ENCODE results near the gene TAF4B.
"Not testable (repeated sequence)": the region's sequence is repeated elsewhere in the genome, so short reads cannot be mapped to it uniquely, and the experiment has no call there.

The TAF4B gene

DNA sequence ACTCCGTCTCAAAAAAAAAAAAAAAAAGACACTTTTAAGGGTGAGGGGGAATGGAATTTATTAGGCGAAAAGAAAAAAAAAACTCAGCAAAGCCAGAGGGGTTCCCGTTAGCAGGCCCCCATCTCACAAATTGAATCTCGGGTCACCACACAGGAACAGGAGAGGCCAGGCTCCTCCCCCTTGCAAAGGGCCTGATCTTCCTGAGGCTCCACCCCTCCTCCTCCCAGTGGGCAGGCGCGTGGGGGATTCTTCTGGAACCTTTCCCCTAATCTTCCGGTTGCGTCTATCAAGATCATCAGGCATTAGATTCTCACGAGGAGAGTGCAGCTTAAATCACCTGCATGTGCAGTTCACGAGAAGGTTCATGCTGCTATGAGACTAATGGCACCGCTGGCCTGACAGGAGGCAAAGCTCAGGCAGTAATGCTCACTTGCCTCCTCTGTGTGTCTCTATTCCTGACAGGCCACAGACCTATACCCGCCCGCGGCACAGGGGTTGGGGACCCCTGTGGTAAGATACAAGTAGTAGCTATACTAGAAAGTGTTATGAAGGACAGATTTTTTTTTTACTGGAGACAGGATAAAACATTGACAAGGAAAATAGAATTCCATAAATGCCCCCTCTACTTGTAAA lies 45.8 kb downstream of the TAF4B start:
- no peak overlapping the region for H3K27ac ChIP-seq (ENCODE audit: low read depth, low read length)

GRCh38 chr18:26277374-26277773 lies 51.1 kb downstream of the TAF4B start:
- Histone ChIP-seq H3K27me3 (ENCODE audit: control insufficient read depth, insufficient read depth, low read length) (no peaks in the 10 kb centered on the region), H3K4me3 (ENCODE audit: low read depth, low read length) (no peak overlapping the region), H3K9ac (ENCODE audit: low read length) (no peak overlapping the region), H3K4me1 (ENCODE audit: control insufficient read depth, insufficient read depth, low read length) (no peaks in the 10 kb centered on the region), H3K9me3 (ENCODE audit: control insufficient read depth, insufficient read depth, low read depth, low read length) (peaks cover 7% of the 10 kb centered on the region; the same call in 1 of the 2 replicates), H3K27ac (ENCODE audit: low read depth, low read length) (no peak overlapping the region), H3K36me3 (ENCODE audit: control insufficient read depth, insufficient read depth, low read length) (peaks cover 23% of the 10 kb centered on the region)

More for the DNA sequence above, 45.8 kb downstream of the TAF4B start:
- no peaks in the 10 kb centered on the region for H3K27me3 ChIP-seq (ENCODE audit: control insufficient read depth, insufficient read depth, low read length)
- peaks cover 30% of the 10 kb centered on the region for H3K36me3 ChIP-seq (ENCODE audit: control insufficient read depth, insufficient read depth, low read length)
- H3K9me3 ChIP-seq (ENCODE audit: control insufficient read depth, insufficient read depth, low read depth, low read length) = no peaks in the 10 kb centered on the region
- H3K4me3 ChIP-seq (ENCODE audit: low read depth, low read length) = no peak overlapping the region
- H3K9ac ChIP-seq (ENCODE audit: low read length) = no peak overlapping the region
- no peaks in the 10 kb centered on the region for H3K4me1 ChIP-seq (ENCODE audit: control insufficient read depth, insufficient read depth, low read length)

DNA sequence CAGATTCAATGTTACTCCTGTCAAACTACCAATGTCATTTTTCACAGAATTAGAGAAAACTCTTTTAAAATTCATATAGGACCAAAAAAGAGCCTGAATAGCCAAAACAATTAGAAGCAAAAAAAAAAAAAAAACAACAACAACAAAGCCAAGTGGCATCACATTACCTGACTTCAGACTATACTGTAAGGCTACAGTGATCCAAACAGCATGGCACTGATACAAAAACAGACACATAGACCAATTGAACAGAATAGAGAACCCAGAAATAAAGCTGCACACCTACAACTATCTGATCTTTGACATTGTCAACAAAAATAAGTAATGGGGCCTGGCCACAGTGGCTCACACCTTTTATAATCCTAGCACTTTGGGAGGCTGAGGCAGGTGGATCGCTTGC lies 53.2 kb downstream of the TAF4B start:
- peaks cover 34% of the 10 kb centered on the region for H3K36me3 ChIP-seq (ENCODE audit: control insufficient read depth, insufficient read depth, low read length)
- no peak overlapping the region for H3K27ac ChIP-seq (ENCODE audit: low read depth, low read length)
- H3K9me3 ChIP-seq (ENCODE audit: control insufficient read depth, insufficient read depth, low read depth, low read length) = peaks cover 10% of the 10 kb centered on the region; the same call in 1 of the 2 replicates
- no peak overlapping the region for H3K9ac ChIP-seq (ENCODE audit: low read length)
- no peaks in the 10 kb centered on the region for H3K27me3 ChIP-seq (ENCODE audit: control insufficient read depth, insufficient read depth, low read length)
- no peaks in the 10 kb centered on the region for H3K4me1 ChIP-seq (ENCODE audit: control insufficient read depth, insufficient read depth, low read length)
- H3K4me3 ChIP-seq (ENCODE audit: low read depth, low read length) = no peak overlapping the region

DNA sequence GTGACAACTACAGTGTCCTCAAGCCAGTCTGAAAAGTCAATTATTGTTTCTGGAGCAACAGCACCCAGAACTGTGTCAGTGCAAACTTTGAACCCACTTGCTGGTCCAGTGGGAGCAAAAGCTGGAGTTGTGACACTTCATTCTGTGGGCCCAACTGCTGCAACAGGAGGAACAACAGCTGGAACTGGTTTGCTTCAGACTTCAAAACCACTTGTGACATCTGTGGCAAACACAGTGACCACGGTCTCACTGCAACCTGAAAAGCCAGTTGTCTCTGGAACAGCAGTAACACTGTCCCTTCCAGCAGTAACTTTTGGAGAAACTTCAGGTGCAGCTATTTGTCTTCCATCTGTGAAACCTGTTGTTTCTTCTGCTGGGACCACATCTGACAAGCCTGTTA lies 59.8 kb downstream of the TAF4B start:
- Histone ChIP-seq H3K36me3 (ENCODE audit: control insufficient read depth, insufficient read depth, low read length) (peaks cover 42% of the 10 kb centered on the region), H3K4me3 (ENCODE audit: low read depth, low read length) (no peak overlapping the region)

GRCh38 chr18:26287644-26288043 lies 61.4 kb downstream of the TAF4B start:
- Histone ChIP-seq H3K9me3 (ENCODE audit: control insufficient read depth, insufficient read depth, low read depth, low read length) (peaks cover 3% of the 10 kb centered on the region; the same call in 1 of the 2 replicates), H3K9ac (ENCODE audit: low read length) (no peak overlapping the region), H3K4me3 (ENCODE audit: low read depth, low read length) (no peak overlapping the region), H3K27me3 (ENCODE audit: control insufficient read depth, insufficient read depth, low read length) (no peaks in the 10 kb centered on the region), H3K36me3 (ENCODE audit: control insufficient read depth, insufficient read depth, low read length) (peaks cover 33% of the 10 kb centered on the region), H3K4me1 (ENCODE audit: control insufficient read depth, insufficient read depth, low read length) (no peaks in the 10 kb centered on the region), H3K27ac (ENCODE audit: low read depth, low read length) (no peak overlapping the region)

More for the DNA sequence above, 59.8 kb downstream of the TAF4B start:
- peaks cover 3% of the 10 kb centered on the region; the same call in 1 of the 2 replicates for H3K9me3 ChIP-seq (ENCODE audit: control insufficient read depth, insufficient read depth, low read depth, low read length)
- no peak overlapping the region for H3K9ac ChIP-seq (ENCODE audit: low read length)
- H3K4me1 ChIP-seq (ENCODE audit: control insufficient read depth, insufficient read depth, low read length) = no peaks in the 10 kb centered on the region
- H3K27me3 ChIP-seq (ENCODE audit: control insufficient read depth, insufficient read depth, low read length) = no peaks in the 10 kb centered on the region
- no peak overlapping the region for H3K27ac ChIP-seq (ENCODE audit: low read depth, low read length)

DNA sequence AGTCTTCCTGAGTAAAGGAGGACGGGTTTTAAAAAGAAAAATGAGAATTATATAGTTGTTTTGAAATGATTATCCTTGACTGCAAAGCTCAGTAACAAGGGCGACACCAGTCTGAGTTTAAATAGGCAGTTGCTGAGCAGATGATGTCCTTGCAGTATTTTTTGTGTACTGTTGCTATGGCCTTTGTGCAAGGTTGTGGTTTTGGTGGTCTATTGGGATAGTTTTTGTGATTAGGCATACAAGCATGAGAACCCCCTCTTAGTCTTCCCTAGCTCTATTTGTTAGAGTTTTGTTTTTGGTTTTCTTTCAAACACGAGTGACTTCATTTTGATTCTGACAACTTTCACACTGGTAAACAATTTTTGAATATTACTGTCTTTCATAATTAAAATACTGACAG lies 64.1 kb downstream of the TAF4B start:
- Histone ChIP-seq H3K9me3 (ENCODE audit: control insufficient read depth, insufficient read depth, low read depth, low read length) (no peaks in the 10 kb centered on the region), H3K36me3 (ENCODE audit: control insufficient read depth, insufficient read depth, low read length) (peaks cover 25% of the 10 kb centered on the region), H3K4me3 (ENCODE audit: low read depth, low read length) (no peak overlapping the region)

GRCh38 chr18:26293982-26294381 lies 67.7 kb downstream of the TAF4B start:
- H3K27ac ChIP-seq (ENCODE audit: low read depth, low read length) = no peak overlapping the region
- no peak overlapping the region for H3K9ac ChIP-seq (ENCODE audit: low read length)
- H3K9me3 ChIP-seq (ENCODE audit: control insufficient read depth, insufficient read depth, low read depth, low read length) = no peaks in the 10 kb centered on the region
- no peaks in the 10 kb centered on the region for H3K27me3 ChIP-seq (ENCODE audit: control insufficient read depth, insufficient read depth, low read length)
- peaks cover 3% of the 10 kb centered on the region; the same call in 1 of the 2 replicates for H3K36me3 ChIP-seq (ENCODE audit: control insufficient read depth, insufficient read depth, low read length)
- H3K4me1 ChIP-seq (ENCODE audit: control insufficient read depth, insufficient read depth, low read length) = peaks cover 6% of the 10 kb centered on the region; the same call in 1 of the 2 replicates
- no peak overlapping the region for H3K4me3 ChIP-seq (ENCODE audit: low read depth, low read length)

More for the DNA sequence above, 64.1 kb downstream of the TAF4B start:
- H3K9ac ChIP-seq (ENCODE audit: low read length) = no peak overlapping the region
- no peaks in the 10 kb centered on the region for H3K27me3 ChIP-seq (ENCODE audit: control insufficient read depth, insufficient read depth, low read length)
- H3K27ac ChIP-seq (ENCODE audit: low read depth, low read length) = no peak overlapping the region
- no peaks in the 10 kb centered on the region for H3K4me1 ChIP-seq (ENCODE audit: control insufficient read depth, insufficient read depth, low read length)

- no peak overlapping the region for H3K4me3 ChIP-seq (ENCODE audit: low read depth, low read length)
- no peaks in the 10 kb centered on the region for H3K9me3 ChIP-seq (ENCODE audit: control insufficient read depth, insufficient read depth, low read depth, low read length)
- H3K27ac ChIP-seq (ENCODE audit: low read depth, low read length) = no peak overlapping the region
- H3K36me3 ChIP-seq (ENCODE audit: control insufficient read depth, insufficient read depth, low read length) = peaks cover 3% of the 10 kb centered on the region; the same call in 1 of the 2 replicates
- H3K9ac ChIP-seq (ENCODE audit: low read length) = no peak overlapping the region
- H3K4me1 ChIP-seq (ENCODE audit: control insufficient read depth, insufficient read depth, low read length) = peaks cover 6% of the 10 kb centered on the region; the same call in 1 of the 2 replicates
- no peaks in the 10 kb centered on the region for H3K27me3 ChIP-seq (ENCODE audit: control insufficient read depth, insufficient read depth, low read length)
Observed at GRCh38 chr18:26298107-26298506, 71.9 kb downstream of the TAF4B start.

- Histone ChIP-seq H3K4me3 (ENCODE audit: low read depth, low read length) (no peak overlapping the region), H3K27ac (ENCODE audit: low read depth, low read length) (no peak overlapping the region), H3K36me3 (ENCODE audit: control insufficient read depth, insufficient read depth, low read length) (no peaks in the 10 kb centered on the region), H3K4me1 (ENCODE audit: control insufficient read depth, insufficient read depth, low read length) (peaks cover 6% of the 10 kb centered on the region; the same call in 1 of the 2 replicates), H3K9me3 (ENCODE audit: control insufficient read depth, insufficient read depth, low read depth, low read length) (no peaks in the 10 kb centered on the region), H3K9ac (ENCODE audit: low read length) (no peak overlapping the region), H3K27me3 (ENCODE audit: control insufficient read depth, insufficient read depth, low read length) (no peaks in the 10 kb centered on the region)
Observed at GRCh38 chr18:26301681-26302080, 75.4 kb downstream of the TAF4B start.

DNA sequence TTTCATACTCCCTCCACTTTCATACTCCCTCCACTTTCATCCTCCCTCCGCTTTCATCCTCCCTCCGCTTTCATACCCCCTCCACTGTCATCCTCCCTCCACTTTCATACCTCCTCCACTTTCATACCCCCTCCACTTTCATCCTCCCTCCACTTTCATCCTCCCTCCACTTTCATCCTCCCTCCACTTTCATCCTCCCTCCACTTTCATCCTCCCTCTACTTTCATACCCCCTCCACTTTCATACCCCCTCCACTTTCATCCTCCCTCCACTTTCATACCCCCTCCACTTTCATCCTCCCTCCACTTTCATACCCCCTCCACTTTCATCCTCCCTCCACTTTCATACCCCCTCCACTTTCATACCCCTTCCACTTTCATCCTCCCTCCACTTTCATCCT lies 77.0 kb downstream of the TAF4B start:
- not testable (repeated sequence) for H3K36me3 ChIP-seq (ENCODE audit: control insufficient read depth, insufficient read depth, low read length); H3K4me3 ChIP-seq (ENCODE audit: low read depth, low read length); H3K9ac ChIP-seq (ENCODE audit: low read length); H3K27ac ChIP-seq (ENCODE audit: low read depth, low read length); H3K9me3 ChIP-seq (ENCODE audit: control insufficient read depth, insufficient read depth, low read depth, low read length); H3K27me3 ChIP-seq (ENCODE audit: control insufficient read depth, insufficient read depth, low read length); H3K4me1 ChIP-seq (ENCODE audit: control insufficient read depth, insufficient read depth, low read length)

DNA sequence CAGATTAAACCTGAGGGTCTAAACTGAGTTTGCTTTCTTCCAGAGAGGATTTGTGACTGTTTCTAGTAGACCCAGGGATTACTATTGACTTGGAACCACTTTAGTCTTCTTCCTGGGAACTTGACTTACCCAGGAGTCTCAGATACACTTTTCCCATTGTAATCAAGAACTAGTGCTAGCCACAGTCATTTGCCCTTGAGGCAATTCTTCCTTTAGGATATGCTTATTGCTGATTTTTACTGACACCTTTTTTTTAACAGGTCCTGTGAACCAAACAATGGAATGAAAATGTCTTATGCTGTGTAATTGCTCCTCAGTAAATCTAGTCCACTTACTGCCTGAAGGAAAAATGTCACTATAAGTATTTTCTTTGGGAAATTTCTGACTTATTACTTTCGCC lies 78.3 kb downstream of the TAF4B start:
- H3K9me3 ChIP-seq (ENCODE audit: control insufficient read depth, insufficient read depth, low read depth, low read length) = no peaks in the 10 kb centered on the region
- no peaks in the 10 kb centered on the region for H3K36me3 ChIP-seq (ENCODE audit: control insufficient read depth, insufficient read depth, low read length)
- H3K4me3 ChIP-seq (ENCODE audit: low read depth, low read length) = no peak overlapping the region
- no peaks in the 10 kb centered on the region for H3K27me3 ChIP-seq (ENCODE audit: control insufficient read depth, insufficient read depth, low read length)
- no peak overlapping the region for H3K9ac ChIP-seq (ENCODE audit: low read length)
- no peaks in the 10 kb centered on the region for H3K4me1 ChIP-seq (ENCODE audit: control insufficient read depth, insufficient read depth, low read length)
- H3K27ac ChIP-seq (ENCODE audit: low read depth, low read length) = no peak overlapping the region
